GM12892 (cell line): ENCODE data around the gene HADHA.
A peak's percentile ranks its signal among the peaks of the same experiment; 100 is the strongest.
"Not testable (repeated sequence)": the region's sequence is repeated elsewhere in the genome, so short reads cannot be mapped to it uniquely, and the experiment has no call there.

Experiments
- DNase-seq: peaks from one replicate; pipeline ENCODE4 v3.0.0; 2011; ENCODE audit not compliant: insufficient read length
- FAIRE-seq: peaks from 2 replicates; lab custom pipeline; 2011; peaks lifted over from hg19 to GRCh38; lab: Jason Lieb, UNC
- POLR2A ChIP-seq: IDR thresholded peaks from 2 replicates; pipeline ENCODE4 v1.6.1; 2011; ENCODE audit warnings: low read depth, low read length, control low read depth
- POLR2AphosphoS5 ChIP-seq: IDR thresholded peaks from 2 replicates; pipeline ENCODE4 v1.6.1; 2011; ENCODE audit warnings: low read depth, low read length, control low read depth
- TAF1 ChIP-seq: IDR thresholded peaks from 2 replicates; pipeline ENCODE4 v1.6.1; 2011; ENCODE audit warnings: low read depth, mild to moderate bottlenecking, control low read depth, low read length, borderline replicate concordance

Gene HADHA

GRCh38 chr2:26269571-26270158 is 25.2 kb upstream of the HADHA start:
- TF ChIP-seq POLR2AphosphoS5: no peak
- TF ChIP-seq POLR2A: no peak
- TF ChIP-seq TAF1: no peak
- FAIRE-seq (no peak), DNase-seq (no peak)

DNA sequence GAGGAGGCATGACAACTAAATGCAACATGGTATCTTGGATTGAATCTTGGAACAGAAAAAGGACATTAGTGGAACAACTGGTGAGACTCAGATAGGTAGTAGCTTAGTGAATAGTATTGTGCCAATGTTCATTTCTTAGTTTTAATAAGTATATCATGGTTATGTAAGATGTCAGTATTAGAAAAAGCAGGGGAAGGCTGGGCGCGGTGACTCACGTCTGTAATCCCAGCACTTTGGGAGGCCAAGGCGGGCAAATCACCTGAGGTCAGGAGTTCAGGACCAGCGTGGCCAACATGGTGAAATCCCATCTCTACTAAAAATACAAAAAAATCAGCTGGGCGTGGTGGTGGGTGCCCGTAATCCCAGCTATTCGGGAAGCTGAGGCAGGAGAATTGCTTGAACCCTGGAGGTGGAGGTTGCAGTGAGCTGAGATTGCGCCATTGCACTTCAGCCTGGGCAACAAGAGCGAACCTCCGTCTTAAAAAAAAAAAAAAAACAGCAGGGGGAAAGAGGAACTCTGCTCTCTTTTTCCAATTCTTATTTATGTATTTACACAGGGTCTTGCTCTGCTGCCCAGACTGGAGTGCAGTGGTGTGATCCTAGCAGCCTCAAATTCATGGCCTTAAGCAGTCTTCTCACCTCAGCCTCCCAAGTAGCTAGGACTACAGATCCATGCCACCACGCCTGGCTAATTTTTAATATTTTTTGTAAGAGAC is 24.4 kb upstream of the HADHA start:
- not testable (repeated sequence) for FAIRE-seq, DNase-seq

DNA sequence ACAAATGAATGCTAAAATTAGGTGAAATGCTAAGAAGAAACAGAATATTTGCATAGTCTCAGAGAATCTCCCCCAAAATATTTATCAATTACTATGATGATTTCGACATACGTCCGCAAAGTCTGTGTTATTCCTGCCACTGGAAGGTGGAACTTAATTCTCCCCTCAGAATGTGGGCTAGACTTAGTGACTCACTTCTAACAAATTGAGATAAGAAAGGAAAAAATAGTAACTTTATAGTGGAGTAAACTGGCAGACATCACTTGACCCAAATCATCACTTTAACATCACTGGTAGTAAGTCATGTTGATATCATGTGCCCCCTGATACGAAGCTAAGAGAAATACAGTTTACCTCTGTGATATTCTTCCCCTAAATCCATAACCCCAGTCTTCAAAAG is 23.8 kb upstream of the HADHA start:
- FAIRE-seq: no peak
- TF ChIP-seq POLR2AphosphoS5 (no peak), POLR2A (no peak), TAF1 (no peak)
- no peak for DNase-seq

DNA sequence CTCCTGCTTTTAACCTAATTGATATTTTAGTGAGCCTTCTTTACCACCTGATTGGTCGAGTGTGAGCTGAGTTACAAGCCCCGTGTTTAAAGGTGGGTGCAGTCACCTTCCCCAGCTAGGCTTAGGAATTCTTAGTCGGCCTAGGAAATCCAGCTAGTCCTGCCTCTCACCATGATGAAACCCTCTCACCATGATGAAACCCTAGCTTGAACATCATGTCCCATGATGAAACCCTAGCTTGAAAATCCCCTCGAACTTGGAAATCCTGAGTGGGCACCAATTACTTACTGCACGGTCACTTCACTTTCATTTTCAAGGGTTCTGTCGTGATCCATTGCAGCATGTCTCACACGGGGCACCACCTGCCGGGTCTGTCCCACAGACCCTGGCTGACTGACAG is 14.4 kb upstream of the HADHA start:
- FAIRE-seq, DNase-seq: not testable (repeated sequence)

GRCh38 chr2:26255759-26256384 is 11.4 kb upstream of the HADHA start:
- no peak for TF ChIP-seq POLR2AphosphoS5
- TF ChIP-seq POLR2A: no peak
- no peak for TF ChIP-seq TAF1
- FAIRE-seq (no peak), DNase-seq (no peak)

- FAIRE-seq (no peak), DNase-seq (no peak)
- no peak for TF ChIP-seq TAF1
- no peak for TF ChIP-seq POLR2AphosphoS5
- TF ChIP-seq POLR2A: no peak
Observed at GRCh38 chr2:26251893-26252292, 7.5 kb upstream of the HADHA start.

- TF ChIP-seq POLR2A (no peak), TAF1 (no peak), POLR2AphosphoS5 (no peak)
- no peak for FAIRE-seq
Observed at GRCh38 chr2:26249625-26250024, 5.2 kb upstream of the HADHA start.

DNA sequence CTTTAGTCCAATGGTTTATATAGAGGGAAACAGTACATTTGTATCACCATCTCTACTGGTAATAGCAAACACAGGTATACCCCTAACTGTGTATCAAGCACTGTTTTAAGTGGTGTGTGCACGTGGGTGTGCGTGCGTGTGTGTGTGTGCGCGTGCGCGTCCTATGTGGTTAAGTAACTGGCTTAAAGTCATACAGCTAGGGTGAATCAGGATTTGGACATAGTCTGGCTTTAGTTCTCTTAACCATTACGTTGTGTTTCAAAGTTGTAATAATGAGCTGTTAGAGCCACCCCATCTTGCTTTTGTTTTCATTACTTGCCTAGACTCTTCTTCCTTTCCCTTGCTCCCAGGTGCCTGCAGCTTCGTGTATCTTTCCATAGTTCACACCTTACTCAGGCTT is 2.4 kb upstream of the HADHA start:
- no peak for FAIRE-seq

More at GRCh38 chr2:26249625-26250024, 5.2 kb upstream of the HADHA start:
- no peak for DNase-seq

GRCh38 chr2:26245810-26246209 is 1.4 kb upstream of the HADHA start:
- peak; percentile 67 for FAIRE-seq
- TF ChIP-seq POLR2AphosphoS5: no peak
- TF ChIP-seq TAF1: no peak
- TF ChIP-seq POLR2A: no peak
- no peak for DNase-seq

More for the DNA sequence above, 2.4 kb upstream of the HADHA start:
- DNase-seq: no peak
- TF ChIP-seq POLR2A (no peak), TAF1 (no peak), POLR2AphosphoS5 (no peak)

DNA sequence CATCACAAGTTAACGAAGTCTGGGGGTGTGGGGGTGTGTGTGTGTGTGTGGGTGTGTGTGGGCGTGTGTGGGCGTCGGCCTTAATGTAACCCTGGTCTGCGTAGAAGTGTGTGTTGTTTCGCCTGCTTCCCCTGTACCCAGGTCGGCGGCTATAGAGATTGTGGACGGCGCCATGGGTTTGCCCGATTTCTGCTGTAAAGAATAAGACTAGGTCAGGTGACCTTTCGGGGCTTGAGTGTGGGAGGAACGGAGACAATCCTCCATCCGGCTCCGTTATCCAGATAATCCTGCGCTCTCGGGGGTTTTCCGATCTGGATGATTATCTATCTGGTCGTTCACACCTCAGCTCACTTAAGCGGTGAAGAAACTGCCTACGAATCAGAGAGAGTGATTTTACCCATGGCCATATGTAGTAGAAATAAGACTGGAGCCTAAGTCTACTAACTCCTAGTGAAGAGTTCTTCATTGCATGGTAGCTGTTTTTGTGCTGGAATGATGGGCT is 850 bp upstream of the HADHA start:
- FAIRE-seq (peak; percentile 54), DNase-seq (no peak)
- TF ChIP-seq POLR2A (no peak), POLR2AphosphoS5 (0 out of 2 replicates have a peak, but pooled peaks have one; percentile 5)

DNA sequence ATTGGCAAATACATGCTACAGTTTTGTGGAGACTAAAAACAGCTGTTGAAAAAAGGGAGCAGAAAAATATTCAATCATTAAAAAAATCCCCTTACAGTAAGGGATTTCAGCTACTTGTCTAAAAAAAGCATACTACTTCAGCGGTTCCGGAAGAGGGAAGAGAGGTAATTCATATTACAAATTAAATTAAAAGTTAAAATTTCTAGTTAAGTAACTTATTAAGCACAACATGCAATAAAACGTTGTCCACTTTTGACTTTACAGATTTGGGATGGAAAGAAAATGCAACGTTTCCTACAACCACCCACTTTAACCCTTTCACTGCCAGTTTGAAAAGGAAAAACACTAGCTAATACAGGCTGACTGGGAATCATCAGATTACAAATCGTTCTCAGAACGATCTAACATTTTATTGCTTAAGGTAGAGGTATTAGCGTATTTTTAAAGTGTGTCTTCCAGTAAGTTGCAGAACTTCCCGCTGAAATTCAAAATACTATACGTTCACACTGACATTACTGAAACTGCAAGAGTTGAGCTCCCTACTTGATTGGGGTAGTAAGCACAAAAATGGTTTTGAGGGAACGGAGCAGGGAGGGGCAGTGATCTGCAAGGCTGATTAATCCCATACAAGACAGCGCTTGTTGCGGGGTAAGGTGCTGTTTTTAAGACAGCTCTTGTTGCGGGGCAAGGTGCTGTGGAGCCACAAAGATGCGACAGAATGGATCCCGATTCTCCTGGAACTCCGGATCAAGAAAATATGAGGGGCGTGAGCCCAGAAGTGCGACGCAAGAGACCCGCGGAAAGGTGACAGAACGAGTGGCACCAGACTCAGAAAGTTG is 743 bp downstream of the HADHA start:
- no peak for DNase-seq
- TF ChIP-seq POLR2A (no peak), TAF1 (no peak), POLR2AphosphoS5 (no peak)
- FAIRE-seq: peak; percentile 63
